Fibroblast of lung (primary cell): Measurements from ENCODE around the gene CD6. TPM values are rescaled to one million over a fixed set of nuclear protein-coding genes. Genes with fewer than 3 reads are reported as not detected.
"Not testable (repeated sequence)": the region's sequence is repeated elsewhere in the genome, so short reads cannot be mapped to it uniquely, and the experiment has no call there.

Experiments used
- DNase-seq, 2 donors: peaks; one replicate each; pipeline versions ENCODE4 v3.0.0 to v3.0.0-alpha.2; 2010; ENCODE audit warnings: low read depth in 2 of 2
- H2AFZ ChIP-seq: 2 replicates; pipeline ENCODE4 v1.5.1; 2012; ENCODE audit warnings: low read length, control low read depth, inconsistent platforms
- H3K27ac ChIP-seq: 2 replicates; pipeline ENCODE4 v1.5.1; 2011; ENCODE audit warnings: low read length, control low read depth; ENCODE audit not compliant: insufficient read depth
- H3K27me3 ChIP-seq: 2 replicates; pipeline ENCODE4 v1.5.1; 2011; ENCODE audit warnings: mild to moderate bottlenecking, low read length; ENCODE audit not compliant: control insufficient read depth, insufficient read depth
- H3K36me3 ChIP-seq: 2 replicates; pipeline ENCODE4 v1.5.1; 2011; ENCODE audit warnings: low read length; ENCODE audit not compliant: control insufficient read depth, insufficient read depth
- H3K4me1 ChIP-seq: 2 replicates; pipeline ENCODE4 v1.5.1; 2011; ENCODE audit warnings: low read length; ENCODE audit not compliant: control insufficient read depth, insufficient read depth; ENCODE audit errors: extremely low read depth
- H3K4me2 ChIP-seq: 2 replicates; pipeline ENCODE4 v1.5.1; 2011; ENCODE audit warnings: low read length, control low read depth; ENCODE audit not compliant: insufficient read depth; ENCODE audit errors: extremely low read depth
- H3K4me3 ChIP-seq, 4 experiments: fragments of 200-600 bp in 1 of 4; sonication (generic) in 1 of 4; replicated peaks in 1 of 4; 2 replicates each; pipeline ENCODE4 v1.5.1; 2011 to 2016; ENCODE audit warnings: low read length in 4 of 4, low read depth in 3 of 4, mild to moderate bottlenecking in 3 of 4, control low read depth in 2 of 4, inconsistent platforms in 1 of 4, mixed read lengths in 1 of 4; ENCODE audit not compliant: insufficient read depth in 1 of 4; ENCODE audit errors: control extremely low read depth in 1 of 4
- H3K79me2 ChIP-seq: 2 replicates; pipeline ENCODE4 v1.5.1; 2012; ENCODE audit warnings: mild to moderate bottlenecking, low read length, inconsistent platforms; ENCODE audit not compliant: control insufficient read depth, insufficient read depth
- H3K9ac ChIP-seq: 2 replicates; pipeline ENCODE4 v1.5.1; 2011; ENCODE audit warnings: mild to moderate bottlenecking, low read length, control low read depth; ENCODE audit not compliant: insufficient read depth
- H3K9me3 ChIP-seq: 2 replicates; pipeline ENCODE4 v1.5.1; 2012; ENCODE audit warnings: low read depth, low read length; ENCODE audit not compliant: control insufficient read depth, insufficient read depth
- H4K20me1 ChIP-seq: 2 replicates; pipeline ENCODE4 v1.5.1; 2011; ENCODE audit warnings: low read length; ENCODE audit not compliant: control insufficient read depth, insufficient read depth; ENCODE audit errors: extremely low read depth
- EZH2 ChIP-seq: IDR thresholded peaks from 2 replicates; pipeline ENCODE4 v1.5.1; 2012; ENCODE audit warnings: low read length, control low read depth, mild to moderate bottlenecking; ENCODE audit errors: missing control alignments
- polyA plus RNA-seq, 2 donors: library from polyadenylated mRNA; depleted of rRNA in 1 of 2; stranded (reverse) in 1 of 2; unstranded in 1 of 2; fragments of >200 nt; gene quantifications; 2 replicates each; pipeline ENCODE4 v1.2.1, GENCODE V29; 2011 to 2012; ENCODE audit warnings: missing spikeins in 1 of 2
- total RNA-seq: library from RNA; depleted of rRNA; stranded (reverse); fragments of >200 nt; gene quantifications from 2 replicates; pipeline ENCODE4 v1.2.1, GENCODE V29; 2014
- TF ChIP-seq, protein P1 (sequence below), 2 donors: IDR thresholded peaks in 1 of 2; conservative IDR thresholded peaks in 1 of 2; 1 replicate in 1 of 2; 2 replicates in 1 of 2; pipeline ENCODE4 v1.5.1; 2011 to 2012; ENCODE audit warnings: low read length in 2 of 2, control low read depth in 1 of 2, inconsistent platforms in 1 of 2, low read depth in 1 of 2, mild to moderate bottlenecking in 1 of 2

The CD6 gene
- total and polyA plus RNA-seq, 2 donors (not counting 1 experiment from before 2014, with no cell fraction given): not detected

GRCh38 chr11:61062181-61062930 is 90.9 kb downstream of the CD6 start:
- TF ChIP-seq, protein P1, sequence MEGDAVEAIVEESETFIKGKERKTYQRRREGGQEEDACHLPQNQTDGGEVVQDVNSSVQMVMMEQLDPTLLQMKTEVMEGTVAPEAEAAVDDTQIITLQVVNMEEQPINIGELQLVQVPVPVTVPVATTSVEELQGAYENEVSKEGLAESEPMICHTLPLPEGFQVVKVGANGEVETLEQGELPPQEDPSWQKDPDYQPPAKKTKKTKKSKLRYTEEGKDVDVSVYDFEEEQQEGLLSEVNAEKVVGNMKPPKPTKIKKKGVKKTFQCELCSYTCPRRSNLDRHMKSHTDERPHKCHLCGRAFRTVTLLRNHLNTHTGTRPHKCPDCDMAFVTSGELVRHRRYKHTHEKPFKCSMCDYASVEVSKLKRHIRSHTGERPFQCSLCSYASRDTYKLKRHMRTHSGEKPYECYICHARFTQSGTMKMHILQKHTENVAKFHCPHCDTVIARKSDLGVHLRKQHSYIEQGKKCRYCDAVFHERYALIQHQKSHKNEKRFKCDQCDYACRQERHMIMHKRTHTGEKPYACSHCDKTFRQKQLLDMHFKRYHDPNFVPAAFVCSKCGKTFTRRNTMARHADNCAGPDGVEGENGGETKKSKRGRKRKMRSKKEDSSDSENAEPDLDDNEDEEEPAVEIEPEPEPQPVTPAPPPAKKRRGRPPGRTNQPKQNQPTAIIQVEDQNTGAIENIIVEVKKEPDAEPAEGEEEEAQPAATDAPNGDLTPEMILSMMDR (conservative IDR thresholded peaks at IDR 0.05 in 1 of 2, IDR thresholded peaks at IDR 0.05 in 1 of 2; ENCODE audit: low read depth in 1 of 2, low read length in 2 of 2): no peak
- TF ChIP-seq EZH2: no peak
- Histone ChIP-seq H3K27ac (no peak overlapping the region), H3K9me3 (no peaks in the 10 kb centered on the region), H3K79me2 (no peaks in the 10 kb centered on the region), H3K36me3 (no peaks in the 10 kb centered on the region), H3K4me2 (no peak overlapping the region), H3K4me1 (no peaks in the 10 kb centered on the region), H4K20me1 (no peaks in the 10 kb centered on the region), H3K27me3 (no peaks in the 10 kb centered on the region), H3K4me3 (no peak overlapping the region), H2AFZ (no peak overlapping the region), H3K9ac (no peak overlapping the region)
- DNase-seq: no peak

DNA sequence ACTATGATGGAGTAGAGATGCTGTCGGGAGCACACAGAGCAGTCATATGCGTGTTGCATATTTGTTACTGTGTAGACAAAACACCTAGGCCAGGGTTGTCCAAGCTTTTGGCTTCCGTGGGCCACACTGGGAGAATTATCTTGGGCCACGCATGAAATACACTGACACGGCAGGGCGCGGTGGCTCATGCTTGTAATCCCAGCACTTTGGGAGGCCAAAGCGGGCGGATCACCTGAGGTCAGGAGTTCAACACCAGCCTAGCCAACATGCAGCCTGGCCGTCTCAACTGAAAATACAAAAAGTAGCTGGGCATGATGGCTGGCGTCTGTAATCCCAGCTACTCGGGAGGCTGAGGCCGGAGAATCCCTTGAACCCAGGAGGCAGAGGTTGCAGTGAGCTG is 93.8 kb downstream of the CD6 start:
- not testable (repeated sequence) for H3K4me2 ChIP-seq, H2AFZ ChIP-seq, H3K4me1 ChIP-seq, H3K9me3 ChIP-seq, H3K9ac ChIP-seq, H3K36me3 ChIP-seq, DNase-seq, H3K27me3 ChIP-seq, H3K4me3 ChIP-seq, H3K79me2 ChIP-seq, H4K20me1 ChIP-seq, H3K27ac ChIP-seq

GRCh38 chr11:61065955-61066638 is 94.6 kb downstream of the CD6 start:
- no peaks in the 10 kb centered on the region for H3K79me2 ChIP-seq
- H3K27ac ChIP-seq: no peak overlapping the region
- no peak for TF ChIP-seq EZH2
- TF ChIP-seq, protein P1 (conservative IDR thresholded peaks at IDR 0.05 in 1 of 2, IDR thresholded peaks at IDR 0.05 in 1 of 2; ENCODE audit: low read depth in 1 of 2, low read length in 2 of 2): no peak
- H3K36me3 ChIP-seq: no peaks in the 10 kb centered on the region
- H4K20me1 ChIP-seq: no peaks in the 10 kb centered on the region
- no peak overlapping the region for H3K4me2 ChIP-seq
- H3K9ac ChIP-seq: no peak overlapping the region
- no peak overlapping the region for H3K4me3 ChIP-seq
- no peaks in the 10 kb centered on the region for H3K9me3 ChIP-seq
- no peaks in the 10 kb centered on the region for H3K4me1 ChIP-seq
- no peak for DNase-seq
- no peaks in the 10 kb centered on the region for H3K27me3 ChIP-seq
- H2AFZ ChIP-seq: no peak overlapping the region
